Right lobe of liver (tissue), 6 donors: ENCODE measurements around the gene MRPL22. TPM values are rescaled to one million over a fixed set of nuclear protein-coding genes. Genes with fewer than 3 reads are reported as not detected.
A peak's percentile ranks its signal among the peaks of the same experiment; 100 is the strongest.
"Not testable (repeated sequence)": the region's sequence is repeated elsewhere in the genome, so short reads cannot be mapped to it uniquely, and the experiment has no call there.

ENCODE experiments used
- ATAC-seq, 4 donors: fragments of 200-7000 bp; cut with Tn5 transposase; one replicate each; pipeline ENCODE4 v1.9.1; 2020; ENCODE audit warnings: mild to moderate bottlenecking in 4 of 4, moderate library complexity in 4 of 4
- DNase-seq, 3 donors: peaks; one replicate each; pipeline ENCODE4 v3.0.0-alpha.2; 2020
- H3K27ac ChIP-seq, 3 donors: fragments of 200-600 bp; one replicate each; pipeline ENCODE4 v1.8.0; 2022
- H3K27me3 ChIP-seq, 2 donors: fragments of 200-600 bp; one replicate each; pipeline ENCODE4 v1.8.0; 2022
- H3K36me3 ChIP-seq, 4 donors: fragments of 200-600 bp; sonication (generic) in 1 of 4; one replicate each; pipeline versions ENCODE4 v1.5.1 to v1.8.0; 2017 to 2022; ENCODE audit warnings: control low read depth in 1 of 4
- H3K4me1 ChIP-seq, 4 donors: fragments of 200-600 bp; sonication (generic) in 1 of 4; one replicate each; pipeline versions ENCODE4 v1.5.1 to v1.8.0; 2017 to 2022; ENCODE audit warnings: control low read depth in 1 of 4
- H3K4me3 ChIP-seq, 3 donors: fragments of 200-600 bp; one replicate each; pipeline ENCODE4 v1.8.0; 2022
- H3K9me3 ChIP-seq, 4 donors: fragments of 200-600 bp; sonication (generic) in 1 of 4; one replicate each; pipeline versions ENCODE4 v1.5.1 to v1.8.0; 2017 to 2022; ENCODE audit warnings: control low read depth in 1 of 4
- POLR2A ChIP-seq: fragments of 450-650 bp; IDR thresholded peaks from one replicate; pipeline ENCODE4 v1.6.1; 2017; ENCODE audit warnings: antibody characterized with exemption, mild to moderate bottlenecking
- WGBS: methylation state at CpG from one replicate; pipeline ENCODE4 v1.1.6; 2018; ENCODE audit warnings: low coverage, low lambda C conversion rate; ENCODE audit not compliant: insufficient coverage; ENCODE audit errors: missing lambda C conversion rate; 5-methylcytosine and 5-hydroxymethylcytosine counted together
- intact Hi-C, 2 donors: fragments of 100-400 bp; cut with DNase I; formaldehyde crosslinking; loops; one replicate each; pipeline versions ENCODE4 v1.11.2 to v1.14.1; 2022
- total RNA-seq, 6 experiments: library from RNA; depleted of rRNA in 2 of 6; stranded (reverse); fragments of >200 nt in 2 of 6; fragmentation: NEBNext Ultra II Directional in 3 of 6; extraction: Animal tissue kit (Norgen Biotek cat#: 25700) in 3 of 6; gene quantifications; one replicate each; pipeline versions ENCODE4 v1.1.0 to v1.2.4, GENCODE V29; 2016 to 2023
- TF ChIP-seq, protein P1 (sequence below), 4 donors: fragments of 200-600 bp in 3 of 4; fragments of 450-650 bp in 1 of 4; IDR thresholded peaks; one replicate each; pipeline versions ENCODE4 v1.5.1 to v1.8.0; 2016 to 2022; ENCODE audit warnings: antibody characterized with exemption in 4 of 4, mild to moderate bottlenecking in 2 of 4
- donor health status: DM: no; HTN: yes; CAD: no.
- donor health status: DM: no; HTN: no; CAD: no.
- donor health status: DM: no; HTN: no; CAD: no.
- donor health status: DM: no; HTN: yes; CAD: no.
- donor health status: DM: no; HTN: yes; CAD: no.

The MRPL22 gene
- total RNA-seq, 6 experiments from 2014 or later = 22.0 to 30.9 (median 26.4) TPM

DNA sequence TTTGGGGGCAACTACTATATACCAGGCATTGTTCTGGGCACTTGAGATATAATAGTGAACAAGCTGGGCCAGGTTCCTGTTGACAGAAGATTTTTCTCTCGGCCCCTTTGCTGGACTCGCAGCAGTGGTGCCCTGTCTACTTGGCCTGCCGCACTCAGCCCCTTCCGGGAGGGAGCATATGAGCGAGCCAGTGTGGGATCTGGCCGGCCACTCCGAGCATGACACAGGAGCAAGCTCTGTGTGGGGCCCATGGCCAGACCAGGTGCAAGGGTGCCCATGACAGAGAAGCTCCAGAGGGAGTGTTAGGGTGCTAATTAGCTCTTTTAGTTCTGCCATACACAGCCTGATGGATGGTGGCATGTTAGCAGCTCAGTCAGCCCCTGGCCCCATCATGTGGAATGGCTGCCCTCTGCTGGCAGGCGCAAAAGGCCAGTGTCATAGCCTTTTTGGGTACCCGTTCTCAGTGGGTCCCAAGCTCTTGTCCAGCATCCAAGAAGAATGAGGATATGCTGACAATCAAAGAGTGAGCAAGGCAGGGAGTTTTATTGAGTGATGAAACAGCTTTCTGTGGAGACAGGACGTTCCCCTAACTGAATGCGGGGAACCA, 63.4 kb downstream of the MRPL22 start:
- Histone ChIP-seq H3K9me3 (no peaks in the 10 kb centered on the region), H3K36me3 (no peaks in the 10 kb centered on the region), H3K4me3 (no peak overlapping the region), H3K4me1 (no peaks in the 10 kb centered on the region), H3K27me3 (no peaks in the 10 kb centered on the region), H3K27ac (no peak overlapping the region)
- peak; percentile 53 to 81 (median 72) for ATAC-seq
- DNase-seq = peak in 2 of 3 donors; percentile 42 to 49
- whole genome bisulfite sequencing = 44% methylated on average over 5 of the region's 11 CpGs
- TF ChIP-seq, protein P1, sequence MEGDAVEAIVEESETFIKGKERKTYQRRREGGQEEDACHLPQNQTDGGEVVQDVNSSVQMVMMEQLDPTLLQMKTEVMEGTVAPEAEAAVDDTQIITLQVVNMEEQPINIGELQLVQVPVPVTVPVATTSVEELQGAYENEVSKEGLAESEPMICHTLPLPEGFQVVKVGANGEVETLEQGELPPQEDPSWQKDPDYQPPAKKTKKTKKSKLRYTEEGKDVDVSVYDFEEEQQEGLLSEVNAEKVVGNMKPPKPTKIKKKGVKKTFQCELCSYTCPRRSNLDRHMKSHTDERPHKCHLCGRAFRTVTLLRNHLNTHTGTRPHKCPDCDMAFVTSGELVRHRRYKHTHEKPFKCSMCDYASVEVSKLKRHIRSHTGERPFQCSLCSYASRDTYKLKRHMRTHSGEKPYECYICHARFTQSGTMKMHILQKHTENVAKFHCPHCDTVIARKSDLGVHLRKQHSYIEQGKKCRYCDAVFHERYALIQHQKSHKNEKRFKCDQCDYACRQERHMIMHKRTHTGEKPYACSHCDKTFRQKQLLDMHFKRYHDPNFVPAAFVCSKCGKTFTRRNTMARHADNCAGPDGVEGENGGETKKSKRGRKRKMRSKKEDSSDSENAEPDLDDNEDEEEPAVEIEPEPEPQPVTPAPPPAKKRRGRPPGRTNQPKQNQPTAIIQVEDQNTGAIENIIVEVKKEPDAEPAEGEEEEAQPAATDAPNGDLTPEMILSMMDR (IDR thresholded peaks at IDR 0.05) = peak; percentile 43 to 51 (median 48)
- no peak for TF ChIP-seq POLR2A
- intact Hi-C loops = no loop called here

- H3K27ac ChIP-seq, DNase-seq, H3K4me1 ChIP-seq, H3K4me3 ChIP-seq, ATAC-seq, H3K27me3 ChIP-seq, H3K9me3 ChIP-seq, intact Hi-C loops, H3K36me3 ChIP-seq: not testable (repeated sequence)
- WGBS = 50% methylated on average over 1 of the region's 1 CpG
Observed at GRCh38 chr5:155006265-155006664, 65.4 kb downstream of the MRPL22 start.

- Histone ChIP-seq H3K27ac (no peak overlapping the region), H3K4me3 (no peak overlapping the region), H3K36me3 (no peaks in the 10 kb centered on the region), H3K4me1 (no peaks in the 10 kb centered on the region), H3K9me3 (no peaks in the 10 kb centered on the region), H3K27me3 (no peaks in the 10 kb centered on the region)
- intact Hi-C loops = no loop called here
- 54% methylated on average over 3 of the region's 3 CpGs for WGBS
- ATAC-seq = peak in 1 of 4 donors; percentile 28
- no peak for DNase-seq
- no peak for TF ChIP-seq POLR2A
- TF ChIP-seq, protein P1 (IDR thresholded peaks at IDR 0.05) = no peak
Observed at GRCh38 chr5:155008669-155009068, 67.8 kb downstream of the MRPL22 start.

DNA sequence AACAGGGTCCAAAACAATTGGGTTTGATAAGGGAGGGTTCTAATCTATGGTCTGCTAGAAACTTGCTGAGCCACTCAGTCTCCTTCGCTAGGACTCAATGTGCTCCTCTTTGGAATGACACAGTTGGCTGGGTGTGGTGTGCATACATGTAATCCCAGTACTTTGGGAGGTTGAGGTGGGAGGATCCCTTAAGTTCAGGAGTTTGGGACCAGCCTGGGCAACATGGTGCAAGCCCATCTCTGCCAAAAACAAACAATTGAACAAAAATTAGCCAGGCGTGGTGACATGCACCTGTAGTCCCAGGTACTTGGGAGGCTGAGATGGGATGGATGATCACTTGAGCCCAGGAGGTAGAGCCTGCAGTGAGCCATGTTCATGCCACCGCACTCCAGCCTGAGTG, 70.0 kb downstream of the MRPL22 start:
- WGBS = 93% methylated on average over 3 of the region's 3 CpGs
- Histone ChIP-seq H3K9me3 (no peaks in the 10 kb centered on the region), H3K27me3 (no peaks in the 10 kb centered on the region), H3K36me3 (no peaks in the 10 kb centered on the region), H3K27ac (no peak overlapping the region), H3K4me3 (no peak overlapping the region), H3K4me1 (no peaks in the 10 kb centered on the region)
- no peak for TF ChIP-seq POLR2A
- TF ChIP-seq, protein P1 (IDR thresholded peaks at IDR 0.05) = no peak
- intact Hi-C loops = no loop called here
- no peak for DNase-seq
- ATAC-seq = no peak

DNA sequence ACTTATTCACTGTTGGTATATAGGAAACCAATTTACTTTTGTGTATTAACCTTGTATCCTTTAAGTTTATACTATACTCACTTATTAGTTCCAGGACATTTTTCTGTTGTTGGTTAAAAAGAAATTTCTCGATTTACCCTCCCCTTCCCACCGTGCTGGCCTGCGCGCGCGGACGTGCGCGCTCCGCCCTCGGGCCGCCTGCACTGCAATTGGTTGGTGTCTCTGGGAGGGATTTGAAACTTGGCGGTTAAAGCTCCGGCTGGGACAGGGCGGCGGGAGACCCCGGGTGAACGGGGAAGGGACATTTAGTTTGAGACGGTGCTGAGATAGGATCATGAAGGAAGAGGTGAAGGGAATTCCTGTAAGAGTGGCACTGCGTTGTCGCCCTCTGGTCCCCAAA, 72.7 kb downstream of the MRPL22 start, which contains the start of gene KIF4B:
Gene KIF4B, plus strand, starts transcription at position 230 of the 400 bp plus-strand sequence. Its CDS starts 105 bp downstream, at position 335.
- 90% methylated on average over 20 of the region's 21 CpGs for WGBS
- Histone ChIP-seq H3K9me3 (no peaks in the 10 kb centered on the region), H3K4me3 (no peak within 1 kb of the TSS), H3K36me3 (no peaks in the 10 kb centered on the region), H3K27me3 (no peaks in the 10 kb centered on the region), H3K27ac (no peak within 1 kb of the TSS), H3K4me1 (no peaks in the 10 kb centered on the region)
- TF ChIP-seq POLR2A = no peak
- DNase-seq = no peak
- no peak for ATAC-seq
- intact Hi-C loops = no loop called here
